ENCODE measurements around the gene CCDC127. TPM values are rescaled to one million over a fixed set of nuclear protein-coding genes. Genes with fewer than 3 reads are reported as not detected.
"Not testable (repeated sequence)": the region's sequence is repeated elsewhere in the genome, so short reads cannot be mapped to it uniquely, and the experiment has no call there.

CCDC127 gene
- polyA plus RNA-seq, 2 donors, result 1.4 to 1.7 TPM

- H3K27ac ChIP-seq (ENCODE audit: low read depth in 2 of 2, low read length in 1 of 2); H3K4me1 ChIP-seq (ENCODE audit: control insufficient read depth in 2 of 2, insufficient read depth in 2 of 2, low read length in 1 of 2); H3K27me3 ChIP-seq (ENCODE audit: control insufficient read depth in 1 of 2, insufficient read depth in 2 of 2, low read length in 2 of 2); H3K9me3 ChIP-seq (ENCODE audit: control insufficient read depth in 2 of 2, insufficient read depth in 1 of 2, low read depth in 1 of 2, low read length in 1 of 2); H3K4me3 ChIP-seq (ENCODE audit: low read depth in 1 of 2, low read length in 2 of 2): not testable (repeated sequence)
- peaks cover 5 to 35% of the 10 kb centered on the region in 2 donors for H3K36me3 ChIP-seq (ENCODE audit: control insufficient read depth in 2 of 2, insufficient read depth in 2 of 2, low read length in 1 of 2)
- WGBS, 2 donors, result 95 to 96% methylated on average over 6 to 7 of the region's 9 CpGs
Measured at GRCh38 chr5:235527-235926, 17.6 kb upstream of the CCDC127 start.

GRCh38 chr5:234450-234849 is 16.5 kb upstream of the CCDC127 start:
- no peaks in the 10 kb centered on the region for H3K27me3 ChIP-seq (ENCODE audit: control insufficient read depth in 1 of 2, insufficient read depth in 2 of 2, low read length in 2 of 2)
- H3K4me1 ChIP-seq (ENCODE audit: control insufficient read depth in 2 of 2, insufficient read depth in 2 of 2, low read length in 1 of 2), result no peaks in the 10 kb centered on the region
- H3K36me3 ChIP-seq (ENCODE audit: control insufficient read depth in 2 of 2, insufficient read depth in 2 of 2, low read length in 1 of 2), result peaks cover 5 to 33% of the 10 kb centered on the region in 2 donors
- H3K4me3 ChIP-seq (ENCODE audit: low read depth in 1 of 2, low read length in 2 of 2), result no peak overlapping the region
- 88 to 90% methylated on average over 8 of the region's 8 CpGs for WGBS, 2 donors
- no peaks in the 10 kb centered on the region for H3K9me3 ChIP-seq (ENCODE audit: control insufficient read depth in 2 of 2, insufficient read depth in 1 of 2, low read depth in 1 of 2, low read length in 1 of 2)
- H3K27ac ChIP-seq (ENCODE audit: low read depth in 2 of 2, low read length in 1 of 2), result no peak overlapping the region

- 95 to 96% methylated on average over 20 of the region's 20 CpGs for WGBS, 2 donors
- H3K27me3 ChIP-seq (ENCODE audit: control insufficient read depth in 1 of 2, insufficient read depth in 2 of 2, low read length in 2 of 2); H3K4me1 ChIP-seq (ENCODE audit: control insufficient read depth in 2 of 2, insufficient read depth in 2 of 2, low read length in 1 of 2); H3K9me3 ChIP-seq (ENCODE audit: control insufficient read depth in 2 of 2, insufficient read depth in 1 of 2, low read depth in 1 of 2, low read length in 1 of 2); H3K27ac ChIP-seq (ENCODE audit: low read depth in 2 of 2, low read length in 1 of 2); H3K4me3 ChIP-seq (ENCODE audit: low read depth in 1 of 2, low read length in 2 of 2): not testable (repeated sequence)
- peaks cover 5 to 31% of the 10 kb centered on the region in 2 donors for H3K36me3 ChIP-seq (ENCODE audit: control insufficient read depth in 2 of 2, insufficient read depth in 2 of 2, low read length in 1 of 2)
Measured at GRCh38 chr5:233426-233825, 15.5 kb upstream of the CCDC127 start.

GRCh38 chr5:231661-232060 is 13.7 kb upstream of the CCDC127 start:
- WGBS, 2 donors, result 80 to 86% methylated on average over 13 of the region's 13 CpGs
- no peaks in the 10 kb centered on the region for H3K4me1 ChIP-seq (ENCODE audit: control insufficient read depth in 2 of 2, insufficient read depth in 2 of 2, low read length in 1 of 2)
- peaks cover 5 to 35% of the 10 kb centered on the region in 2 donors for H3K36me3 ChIP-seq (ENCODE audit: control insufficient read depth in 2 of 2, insufficient read depth in 2 of 2, low read length in 1 of 2)
- H3K9me3 ChIP-seq (ENCODE audit: control insufficient read depth in 2 of 2, insufficient read depth in 1 of 2, low read depth in 1 of 2, low read length in 1 of 2), result no peaks in the 10 kb centered on the region
- H3K27ac ChIP-seq (ENCODE audit: low read depth in 2 of 2, low read length in 1 of 2), result no peak overlapping the region
- H3K27me3 ChIP-seq (ENCODE audit: control insufficient read depth in 1 of 2, insufficient read depth in 2 of 2, low read length in 2 of 2), result no peaks in the 10 kb centered on the region
- H3K4me3 ChIP-seq (ENCODE audit: low read depth in 1 of 2, low read length in 2 of 2), result no peak overlapping the region

GRCh38 chr5:230711-231110 is 12.8 kb upstream of the CCDC127 start:
- no peak overlapping the region for H3K4me3 ChIP-seq (ENCODE audit: low read depth in 1 of 2, low read length in 2 of 2)
- no peaks in the 10 kb centered on the region for H3K4me1 ChIP-seq (ENCODE audit: control insufficient read depth in 2 of 2, insufficient read depth in 2 of 2, low read length in 1 of 2)
- peaks cover 8 to 36% of the 10 kb centered on the region in 2 donors for H3K36me3 ChIP-seq (ENCODE audit: control insufficient read depth in 2 of 2, insufficient read depth in 2 of 2, low read length in 1 of 2)
- no peak overlapping the region for H3K27ac ChIP-seq (ENCODE audit: low read depth in 2 of 2, low read length in 1 of 2)
- WGBS, 2 donors, result 91 to 98% methylated on average over 14 of the region's 14 CpGs
- H3K27me3 ChIP-seq (ENCODE audit: control insufficient read depth in 1 of 2, insufficient read depth in 2 of 2, low read length in 2 of 2), result no peaks in the 10 kb centered on the region
- no peaks in the 10 kb centered on the region for H3K9me3 ChIP-seq (ENCODE audit: control insufficient read depth in 2 of 2, insufficient read depth in 1 of 2, low read depth in 1 of 2, low read length in 1 of 2)

- H3K27me3 ChIP-seq (ENCODE audit: control insufficient read depth in 1 of 2, insufficient read depth in 2 of 2, low read length in 2 of 2), result no peaks in the 10 kb centered on the region
- 64 to 93% methylated on average over 3 of the region's 3 CpGs for WGBS, 2 donors
- H3K4me1 ChIP-seq (ENCODE audit: control insufficient read depth in 2 of 2, insufficient read depth in 2 of 2, low read length in 1 of 2), result no peaks in the 10 kb centered on the region
- H3K4me3 ChIP-seq (ENCODE audit: low read depth in 1 of 2, low read length in 2 of 2), result no peak overlapping the region
- no peak overlapping the region for H3K27ac ChIP-seq (ENCODE audit: low read depth in 2 of 2, low read length in 1 of 2)
- no peaks in the 10 kb centered on the region for H3K9me3 ChIP-seq (ENCODE audit: control insufficient read depth in 2 of 2, insufficient read depth in 1 of 2, low read depth in 1 of 2, low read length in 1 of 2)
- H3K36me3 ChIP-seq (ENCODE audit: control insufficient read depth in 2 of 2, insufficient read depth in 2 of 2, low read length in 1 of 2), result peaks cover 10 to 42% of the 10 kb centered on the region in 2 donors
Measured at GRCh38 chr5:228886-229285, 10.9 kb upstream of the CCDC127 start.

GRCh38 chr5:227375-227774 is 9.4 kb upstream of the CCDC127 start:
- not testable (repeated sequence) for H3K4me3 ChIP-seq (ENCODE audit: low read depth in 1 of 2, low read length in 2 of 2)

GRCh38 chr5:225334-225733 is 7.4 kb upstream of the CCDC127 start:
- H3K4me1 ChIP-seq (ENCODE audit: control insufficient read depth in 2 of 2, insufficient read depth in 2 of 2, low read length in 1 of 2), result no peaks in the 10 kb centered on the region
- peaks cover 10 to 28% of the 10 kb centered on the region in 2 donors for H3K36me3 ChIP-seq (ENCODE audit: control insufficient read depth in 2 of 2, insufficient read depth in 2 of 2, low read length in 1 of 2)
- H3K4me3 ChIP-seq (ENCODE audit: low read depth in 1 of 2, low read length in 2 of 2), result no peak overlapping the region
- H3K27me3 ChIP-seq (ENCODE audit: control insufficient read depth in 1 of 2, insufficient read depth in 2 of 2, low read length in 2 of 2), result no peaks in the 10 kb centered on the region
- H3K27ac ChIP-seq (ENCODE audit: low read depth in 2 of 2, low read length in 1 of 2), result no peak overlapping the region
- 94 to 96% methylated on average over 14 of the region's 14 CpGs for whole genome bisulfite sequencing, 2 donors
- no peaks in the 10 kb centered on the region for H3K9me3 ChIP-seq (ENCODE audit: control insufficient read depth in 2 of 2, insufficient read depth in 1 of 2, low read depth in 1 of 2, low read length in 1 of 2)

More at GRCh38 chr5:227375-227774, 9.4 kb upstream of the CCDC127 start:
- 92 to 96% methylated on average over 7 to 17 of the region's 17 CpGs for WGBS, 2 donors
- peaks cover 10 to 39% of the 10 kb centered on the region in 2 donors for H3K36me3 ChIP-seq (ENCODE audit: control insufficient read depth in 2 of 2, insufficient read depth in 2 of 2, low read length in 1 of 2)
- not testable (repeated sequence) for H3K4me1 ChIP-seq (ENCODE audit: control insufficient read depth in 2 of 2, insufficient read depth in 2 of 2, low read length in 1 of 2); H3K27me3 ChIP-seq (ENCODE audit: control insufficient read depth in 1 of 2, insufficient read depth in 2 of 2, low read length in 2 of 2); H3K9me3 ChIP-seq (ENCODE audit: control insufficient read depth in 2 of 2, insufficient read depth in 1 of 2, low read depth in 1 of 2, low read length in 1 of 2); H3K27ac ChIP-seq (ENCODE audit: low read depth in 2 of 2, low read length in 1 of 2)

- Histone ChIP-seq H3K4me1 (ENCODE audit: control insufficient read depth in 2 of 2, insufficient read depth in 2 of 2, low read length in 1 of 2) (no peaks in the 10 kb centered on the region), H3K9me3 (ENCODE audit: control insufficient read depth in 2 of 2, insufficient read depth in 1 of 2, low read depth in 1 of 2, low read length in 1 of 2) (no peaks in the 10 kb centered on the region), H3K4me3 (ENCODE audit: low read depth in 1 of 2, low read length in 2 of 2) (no peak overlapping the region), H3K36me3 (ENCODE audit: control insufficient read depth in 2 of 2, insufficient read depth in 2 of 2, low read length in 1 of 2) (peaks cover 10 to 28% of the 10 kb centered on the region in 2 donors), H3K27me3 (ENCODE audit: control insufficient read depth in 1 of 2, insufficient read depth in 2 of 2, low read length in 2 of 2) (no peaks in the 10 kb centered on the region), H3K27ac (ENCODE audit: low read depth in 2 of 2, low read length in 1 of 2) (no peak overlapping the region)
- 72 to 84% methylated on average over 6 of the region's 6 CpGs for WGBS, 2 donors
Measured at GRCh38 chr5:223791-224190, 5.8 kb upstream of the CCDC127 start.

- H3K4me3 ChIP-seq (ENCODE audit: low read depth in 1 of 2, low read length in 2 of 2); H3K4me1 ChIP-seq (ENCODE audit: control insufficient read depth in 2 of 2, insufficient read depth in 2 of 2, low read length in 1 of 2); H3K27ac ChIP-seq (ENCODE audit: low read depth in 2 of 2, low read length in 1 of 2); H3K9me3 ChIP-seq (ENCODE audit: control insufficient read depth in 2 of 2, insufficient read depth in 1 of 2, low read depth in 1 of 2, low read length in 1 of 2); H3K27me3 ChIP-seq (ENCODE audit: control insufficient read depth in 1 of 2, insufficient read depth in 2 of 2, low read length in 2 of 2): not testable (repeated sequence)
- H3K36me3 ChIP-seq (ENCODE audit: control insufficient read depth in 2 of 2, insufficient read depth in 2 of 2, low read length in 1 of 2), result peaks cover 10 to 28% of the 10 kb centered on the region in 2 donors
- 55 to 57% methylated on average over 6 of the region's 6 CpGs for WGBS, 2 donors
Measured at GRCh38 chr5:222951-223715, 5.2 kb upstream of the CCDC127 start.

Measured in esophagus (tissue), 2 donors.